Activated T-cell treated with anti-CD3 and anti-CD28 coated beads, Interleukin-2, amount 50 U/mL, for 4 hours (primary cell): ENCODE measurements around the gene IDE. TPM values are rescaled to one million over a fixed set of nuclear protein-coding genes. Genes with fewer than 3 reads are reported as not detected.
"Not testable (repeated sequence)": the region's sequence is repeated elsewhere in the genome, so short reads cannot be mapped to it uniquely, and the experiment has no call there.

Source experiments
- ATAC-seq, 2 donors: fragments of 200-7000 bp; cut with Tn5 transposase; one replicate each; pipeline ENCODE4 v1.10.0; 2021
- DNase-seq: peaks from one replicate; pipeline ENCODE4 v3.0.0-alpha.2; 2020
- H3K27me3 Mint-ChIP-seq: one replicate; pipeline ENCODE4 v1.8.0; 2021; ENCODE audit warnings: low read depth, mixed read lengths
- H3K36me3 Mint-ChIP-seq: one replicate; pipeline ENCODE4 v1.8.0; 2022; ENCODE audit warnings: mixed read lengths; ENCODE audit not compliant: insufficient read depth
- H3K4me1 Mint-ChIP-seq: one replicate; pipeline ENCODE4 v1.8.0; 2021; ENCODE audit warnings: low read depth, mixed read lengths
- H3K4me3 Mint-ChIP-seq: one replicate; pipeline ENCODE4 v1.8.0; 2021; ENCODE audit warnings: mild to moderate bottlenecking, moderate library complexity, mixed read lengths
- H3K9me3 Mint-ChIP-seq: one replicate; pipeline ENCODE4 v1.8.0; 2021; ENCODE audit warnings: mixed read lengths
- total RNA-seq, 3 donors: library from RNA; stranded (reverse); gene quantifications; one replicate each; pipeline ENCODE4 v1.2.1, GENCODE V29; 2021

Gene IDE
- total RNA-seq: 10 to 100 TPM; 45.7 to 48.8 (median 47.4) TPM

DNA sequence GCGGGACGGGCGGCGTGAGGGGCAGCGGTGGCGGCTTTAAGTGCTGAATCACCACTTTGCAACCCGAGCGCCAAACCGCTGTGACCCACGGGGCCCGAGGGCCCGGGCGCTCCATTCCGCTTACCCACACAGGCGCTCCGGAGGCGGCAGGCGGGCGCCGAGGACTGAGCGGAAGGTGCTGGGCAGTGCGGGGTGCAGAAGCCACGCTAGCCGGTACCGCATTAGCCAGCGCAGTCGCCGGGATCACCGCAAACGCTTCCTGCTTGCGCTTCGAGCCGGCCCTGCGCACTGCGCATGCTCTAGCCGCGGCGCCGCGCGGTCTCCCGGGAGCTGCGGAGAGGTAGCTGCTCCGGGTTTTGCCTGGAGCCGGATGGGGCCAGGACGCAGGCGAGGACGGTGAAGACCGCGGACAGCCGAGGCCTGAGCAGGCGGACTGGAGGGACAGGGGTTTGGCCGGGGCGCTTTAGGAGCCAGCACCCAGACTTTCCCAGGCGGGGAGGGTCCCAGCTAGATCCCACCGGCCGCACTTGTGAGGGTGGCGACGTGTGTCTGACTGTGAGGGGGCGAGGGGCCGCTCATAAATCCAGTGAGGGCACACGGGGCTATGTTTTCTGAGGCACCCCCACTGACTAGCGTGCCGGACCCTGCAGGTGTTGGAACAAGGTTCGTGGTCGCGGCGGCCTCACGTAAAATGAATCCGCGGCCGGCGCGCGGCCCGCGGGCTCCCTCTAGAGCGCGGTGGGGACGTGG, at the start of gene IDE:
Gene IDE, minus strand, starts transcription at position 296 of the 750 bp plus-strand sequence. Its CDS starts 74 bp downstream, at position 222.
- Mint-ChIP-seq H3K9me3 (no peaks in the 10 kb centered on the region), H3K4me3 (peak within 1 kb of the TSS; percentile 89), H3K4me1 (peaks cover 36% of the 10 kb centered on the region), H3K36me3 (peaks cover 3% of the 10 kb centered on the region), H3K27me3 (no peaks in the 10 kb centered on the region)
- ATAC-seq (peak; percentile 82 to 83), DNase-seq (peak; percentile 72)

DNA sequence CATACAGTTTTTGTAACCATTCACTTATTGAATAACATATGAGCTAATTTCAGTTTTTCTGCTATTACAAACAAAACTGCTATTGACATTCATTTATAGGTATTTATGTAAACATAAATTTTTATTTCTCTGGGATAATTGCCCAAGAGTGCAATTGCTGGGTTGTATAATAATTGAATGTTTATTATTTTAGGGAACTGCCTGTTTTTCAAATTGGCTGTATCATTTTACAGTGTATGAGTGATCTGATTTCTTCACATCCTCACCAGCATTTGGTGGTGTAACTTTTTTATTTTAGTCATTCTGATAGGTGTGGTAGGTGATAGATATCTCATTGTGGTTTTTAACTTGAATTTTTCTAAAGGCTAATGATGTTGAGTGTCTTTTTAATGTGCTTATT, 45.5 kb upstream of the IDE start:
- Mint-ChIP-seq H3K4me3 (no peak overlapping the region), H3K9me3 (peaks cover 5% of the 10 kb centered on the region), H3K4me1 (no peaks in the 10 kb centered on the region), H3K36me3 (peaks cover 4% of the 10 kb centered on the region), H3K27me3 (no peaks in the 10 kb centered on the region)
- ATAC-seq (no peak), DNase-seq (no peak)

DNA sequence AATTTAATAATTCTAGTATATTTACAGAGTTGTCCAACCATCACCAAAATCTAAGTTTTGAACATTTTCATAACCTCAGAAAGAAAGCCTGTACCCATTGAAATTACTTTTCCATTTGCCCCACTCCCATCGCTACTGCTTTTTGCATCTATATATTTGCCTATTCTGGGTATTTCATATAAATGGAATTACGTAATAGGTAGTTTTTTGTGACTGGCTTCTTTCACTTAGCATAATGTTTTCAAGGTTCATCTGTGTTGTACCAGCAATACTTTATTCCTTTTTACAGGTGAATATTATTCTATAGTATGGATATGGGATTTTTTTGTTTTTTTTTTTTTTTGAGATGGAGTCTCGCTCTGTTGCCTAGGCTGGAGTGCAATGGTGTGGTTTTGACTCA, 41.6 kb upstream of the IDE start:
- no peak for DNase-seq
- no peaks in the 10 kb centered on the region for H3K36me3 Mint-ChIP-seq
- H3K27me3 Mint-ChIP-seq: no peaks in the 10 kb centered on the region
- ATAC-seq: no peak
- no peaks in the 10 kb centered on the region for H3K9me3 Mint-ChIP-seq
- no peaks in the 10 kb centered on the region for H3K4me1 Mint-ChIP-seq
- no peak overlapping the region for H3K4me3 Mint-ChIP-seq

DNA sequence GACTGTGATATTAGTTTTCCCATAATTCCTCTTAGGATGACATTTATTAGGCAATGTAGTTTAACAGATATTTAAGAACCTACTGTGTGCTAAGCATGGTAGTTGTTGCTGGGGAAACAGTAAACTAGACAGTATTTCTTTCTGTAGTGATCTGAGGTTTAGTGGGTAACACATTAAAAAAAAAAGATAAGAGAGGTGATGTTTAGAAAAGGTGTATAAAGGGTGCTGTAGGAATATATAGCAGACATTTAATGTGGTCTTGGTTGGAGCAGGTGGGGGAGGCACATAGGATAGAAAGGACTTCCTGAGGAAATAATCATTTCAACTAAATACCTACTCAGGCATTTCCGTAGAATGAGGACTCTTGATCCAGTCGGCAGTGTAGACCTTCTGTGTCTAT, 30.9 kb upstream of the IDE start:
- no peak for DNase-seq
- H3K27me3 Mint-ChIP-seq: no peaks in the 10 kb centered on the region
- H3K4me3 Mint-ChIP-seq: no peak overlapping the region
- H3K36me3 Mint-ChIP-seq: peaks cover 4% of the 10 kb centered on the region
- ATAC-seq: no peak
- H3K9me3 Mint-ChIP-seq: no peaks in the 10 kb centered on the region
- peaks cover 28% of the 10 kb centered on the region for H3K4me1 Mint-ChIP-seq

DNA sequence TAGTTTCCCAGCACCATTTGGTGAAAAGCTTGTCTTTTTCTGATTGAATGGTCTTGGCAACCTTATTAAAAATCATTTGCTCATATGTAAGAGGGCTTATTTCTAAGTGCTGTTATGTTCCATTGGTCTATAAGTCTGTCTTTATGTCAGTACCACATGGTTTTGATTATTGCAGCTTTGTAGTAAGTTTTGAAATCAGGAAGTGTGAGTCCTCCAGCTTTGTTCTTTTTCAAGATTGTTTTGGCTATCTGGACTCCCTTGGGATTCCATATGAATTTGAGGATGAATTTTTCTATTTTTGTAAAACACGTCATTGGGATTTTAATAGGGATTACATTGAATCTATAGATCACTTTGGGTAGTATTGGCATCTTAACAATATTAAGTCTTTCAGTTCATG, 24.4 kb upstream of the IDE start:
- Mint-ChIP-seq H3K36me3 (no peaks in the 10 kb centered on the region), H3K9me3 (no peaks in the 10 kb centered on the region), H3K4me1 (peaks cover 30% of the 10 kb centered on the region), H3K4me3 (no peak overlapping the region), H3K27me3 (no peaks in the 10 kb centered on the region)
- DNase-seq (no peak), ATAC-seq (no peak)

DNA sequence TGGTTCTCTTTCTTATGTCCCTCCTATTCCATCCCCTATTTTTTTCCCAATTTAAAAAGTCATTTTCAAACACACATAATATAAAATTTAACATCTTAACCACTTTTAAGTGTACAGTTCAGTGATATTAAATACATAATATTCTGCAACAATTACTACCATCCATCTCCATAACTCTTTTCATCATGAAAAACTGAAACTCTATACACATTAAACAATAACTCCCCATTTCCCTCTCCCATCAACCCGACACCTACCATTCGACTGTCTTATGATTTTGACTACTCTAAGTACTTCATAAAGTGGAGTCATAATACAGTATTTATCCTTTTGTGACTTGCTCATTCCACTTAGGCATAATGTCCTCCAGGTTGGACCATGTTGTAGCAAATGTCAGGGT, 21.6 kb upstream of the IDE start:
- ATAC-seq (no peak), DNase-seq (no peak)
- Mint-ChIP-seq H3K4me1 (peaks cover 37% of the 10 kb centered on the region), H3K36me3 (peaks cover 2% of the 10 kb centered on the region), H3K27me3 (no peaks in the 10 kb centered on the region), H3K9me3 (no peaks in the 10 kb centered on the region), H3K4me3 (peak overlapping the region; percentile 17)

DNA sequence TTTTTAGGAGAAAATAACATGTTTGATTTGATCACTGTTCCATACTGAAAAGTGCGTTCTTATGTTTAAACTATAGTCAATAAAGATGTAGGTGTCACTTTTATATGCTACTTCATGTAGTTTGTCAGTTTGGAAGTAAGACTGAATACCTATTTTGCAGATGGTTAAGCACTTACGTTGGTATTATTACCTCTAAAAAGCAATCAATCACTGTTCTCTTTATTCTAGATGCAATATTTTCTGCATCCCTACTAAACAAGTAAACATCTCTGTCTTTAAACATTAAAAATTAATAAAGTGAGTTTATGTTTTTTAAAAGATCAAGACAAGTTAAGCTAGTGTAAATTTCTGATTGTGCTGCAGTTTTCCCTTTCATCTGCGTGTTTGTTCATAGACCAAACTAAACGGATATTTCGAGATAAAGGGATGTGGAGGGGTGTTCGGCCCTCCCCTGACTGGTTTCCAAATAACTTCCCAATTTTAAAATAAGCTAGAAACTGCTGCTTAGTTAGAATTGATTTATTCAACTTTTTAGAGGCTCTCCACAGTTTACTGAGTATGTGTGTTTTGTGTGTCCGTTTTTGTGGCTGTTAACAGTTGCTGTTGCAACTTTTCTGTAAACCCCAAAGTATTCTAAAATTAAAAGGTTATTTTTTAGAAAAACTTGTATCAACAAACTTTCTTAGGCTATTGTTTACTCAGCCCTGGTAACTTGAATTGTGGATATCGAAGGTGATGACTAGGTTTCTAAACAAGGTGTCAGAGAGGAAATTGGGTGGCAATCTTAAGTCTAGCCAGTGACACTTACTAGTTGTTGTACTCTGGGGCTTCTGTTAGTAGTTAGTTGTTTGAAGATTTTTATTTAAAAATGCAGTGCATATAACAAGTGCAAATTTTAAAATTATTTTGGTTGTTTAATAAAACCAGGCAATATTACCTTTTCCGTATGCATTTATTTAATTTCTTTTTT, 20.0 kb upstream of the IDE start:
- no peak for DNase-seq
- H3K27me3 Mint-ChIP-seq: no peaks in the 10 kb centered on the region
- no peaks in the 10 kb centered on the region for H3K9me3 Mint-ChIP-seq
- peak overlapping the region; percentile 96 for H3K4me3 Mint-ChIP-seq
- no peak for ATAC-seq
- H3K4me1 Mint-ChIP-seq: peaks cover 41% of the 10 kb centered on the region
- H3K36me3 Mint-ChIP-seq: peaks cover 2% of the 10 kb centered on the region

DNA sequence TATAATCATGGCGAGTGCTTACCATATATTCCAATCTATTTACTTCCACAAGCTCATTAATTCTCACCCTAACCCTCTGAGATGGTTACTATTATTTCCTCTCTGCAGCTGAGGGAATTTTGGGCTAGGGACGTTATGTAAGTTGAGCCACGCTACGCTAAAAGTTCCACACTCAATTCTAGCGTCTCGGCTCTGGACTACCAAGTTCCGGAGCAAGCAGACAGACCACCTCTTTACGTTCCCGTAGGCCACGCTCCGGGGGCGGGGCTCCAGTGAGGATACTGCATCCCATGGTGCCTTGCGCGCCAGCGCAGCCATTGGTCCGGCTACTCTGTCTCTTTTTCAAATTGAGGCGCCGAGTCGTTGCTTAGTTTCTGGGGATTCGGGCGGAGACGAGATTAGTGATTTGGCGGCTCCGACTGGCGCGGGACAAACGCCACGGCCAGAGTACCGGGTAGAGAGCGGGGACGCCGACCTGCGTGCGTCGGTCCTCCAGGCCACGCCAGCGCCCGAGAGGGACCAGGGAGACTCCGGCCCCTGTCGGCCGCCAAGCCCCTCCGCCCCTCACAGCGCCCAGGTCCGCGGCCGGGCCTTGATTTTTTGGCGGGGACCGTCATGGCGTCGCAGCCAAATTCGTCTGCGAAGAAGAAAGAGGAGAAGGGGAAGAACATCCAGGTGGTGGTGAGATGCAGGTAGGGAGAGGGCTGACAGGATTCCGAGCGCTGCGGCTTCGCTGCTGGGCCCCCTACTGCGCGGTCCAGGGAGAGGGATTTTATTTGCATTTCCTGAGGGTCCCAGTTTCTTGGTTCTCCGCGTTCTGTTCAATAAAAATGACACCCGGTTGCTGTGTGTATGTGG, 19.1 kb upstream of the IDE start, which contains the start of gene KIF11:
Gene KIF11, plus strand, starts transcription at position 370 of the 858 bp plus-strand sequence. Its CDS starts 246 bp downstream, at position 616.
- no peaks in the 10 kb centered on the region for H3K27me3 Mint-ChIP-seq
- peaks cover 41% of the 10 kb centered on the region for H3K4me1 Mint-ChIP-seq
- ATAC-seq: peak; percentile 85 to 86
- peaks cover 2% of the 10 kb centered on the region for H3K36me3 Mint-ChIP-seq
- peak; percentile 93 for DNase-seq
- peak within 1 kb of the TSS; percentile 96 for H3K4me3 Mint-ChIP-seq
- no peaks in the 10 kb centered on the region for H3K9me3 Mint-ChIP-seq

DNA sequence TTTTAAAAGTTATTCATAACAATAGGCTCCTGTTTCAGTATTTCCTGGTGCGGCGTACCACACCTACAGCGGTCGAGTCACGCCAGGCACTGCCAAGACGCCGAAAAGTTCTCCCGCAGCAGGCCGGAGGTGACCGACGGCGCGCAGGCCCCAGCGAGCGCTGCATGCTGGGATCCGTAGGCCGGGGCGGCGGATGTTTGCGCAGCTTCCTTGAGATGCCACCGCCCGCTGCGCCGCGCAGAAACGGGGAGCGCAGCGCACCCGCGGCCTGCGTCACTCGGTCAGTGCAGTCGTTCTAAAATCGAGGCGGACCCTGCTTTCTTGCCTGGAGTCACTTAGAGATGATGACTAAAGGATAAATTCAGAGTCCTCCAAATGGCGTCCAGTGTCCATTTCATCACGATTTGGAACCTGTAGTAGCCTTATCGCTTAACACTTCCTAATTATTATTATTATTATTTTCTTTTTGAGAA, 17.7 kb upstream of the IDE start:
- Mint-ChIP-seq H3K27me3 (no peaks in the 10 kb centered on the region), H3K9me3 (no peaks in the 10 kb centered on the region), H3K4me3 (peak overlapping the region; percentile 96), H3K36me3 (peaks cover 2% of the 10 kb centered on the region), H3K4me1 (peaks cover 41% of the 10 kb centered on the region)
- ATAC-seq (peak; percentile 92 to 94), DNase-seq (peak; percentile 80)

DNA sequence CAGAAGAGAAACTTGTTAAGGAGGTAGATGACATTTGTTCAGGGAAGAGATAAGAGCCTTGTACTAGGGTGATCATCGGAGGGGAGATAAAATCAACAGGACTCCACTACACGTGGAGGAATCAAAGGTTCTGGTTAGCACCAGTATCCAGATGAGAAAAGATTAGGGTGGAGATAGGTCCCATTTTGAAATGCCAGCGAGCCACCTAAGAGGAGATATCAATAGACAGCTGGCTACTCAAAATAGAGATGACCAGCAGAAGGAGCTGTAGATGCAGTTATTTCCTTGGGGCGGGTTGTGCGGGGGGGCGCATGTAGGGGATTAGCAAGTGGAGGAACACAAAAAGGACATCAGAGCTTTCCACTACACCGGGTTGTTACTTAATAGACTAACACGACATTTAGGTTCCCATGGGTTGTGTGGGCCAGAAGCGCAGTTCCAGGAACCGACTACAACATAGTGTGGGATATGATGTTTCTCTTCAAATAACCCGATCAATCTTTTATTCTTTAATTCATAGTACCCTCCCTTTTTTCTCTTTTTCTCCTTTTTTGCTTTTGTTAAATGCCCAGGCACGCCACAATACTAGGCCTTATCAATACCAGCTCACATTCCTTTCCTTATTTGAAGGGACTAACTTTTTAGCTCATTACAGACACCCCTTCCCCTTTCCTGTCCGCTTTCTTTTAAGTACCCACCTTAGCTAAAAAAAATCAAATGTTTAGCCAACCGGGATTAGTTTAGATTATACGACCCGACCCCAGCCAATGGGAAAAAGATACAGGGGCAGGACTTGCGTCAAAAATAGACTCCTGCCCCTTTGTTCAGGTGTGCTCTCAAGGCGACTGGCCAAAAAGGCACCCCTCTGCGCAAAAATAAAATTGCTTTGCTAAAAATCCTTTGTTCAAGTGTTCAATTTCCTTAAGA, 17.0 kb upstream of the IDE start:
- Mint-ChIP-seq H3K36me3 (peaks cover 2% of the 10 kb centered on the region), H3K4me1 (peaks cover 39% of the 10 kb centered on the region), H3K4me3 (peak overlapping the region; percentile 96), H3K9me3 (no peaks in the 10 kb centered on the region), H3K27me3 (peaks cover 2% of the 10 kb centered on the region)
- DNase-seq (no peak), ATAC-seq (peak; percentile 1 to 4)

DNA sequence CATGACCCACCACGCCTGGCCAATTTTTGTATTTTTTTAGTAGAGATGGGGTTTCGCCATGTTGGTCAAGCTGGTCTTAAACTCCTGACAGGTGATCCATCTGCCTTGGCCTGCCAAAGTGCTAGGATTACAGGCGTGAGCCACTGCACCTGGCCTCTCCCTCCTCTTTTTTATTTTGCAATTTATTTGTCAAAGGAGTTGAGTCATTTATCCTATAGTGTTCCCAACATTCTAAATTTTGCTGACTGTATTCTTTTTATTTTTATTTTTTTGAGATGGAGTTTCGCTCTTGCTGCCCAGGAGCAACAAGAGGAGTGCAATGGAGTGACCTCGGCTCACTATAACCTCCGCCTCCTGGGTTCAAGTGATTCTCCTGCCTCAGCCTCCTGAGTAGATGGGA, 8.5 kb upstream of the IDE start:
- not testable (repeated sequence) for H3K4me3 Mint-ChIP-seq, H3K4me1 Mint-ChIP-seq, H3K27me3 Mint-ChIP-seq, DNase-seq, ATAC-seq, H3K9me3 Mint-ChIP-seq, H3K36me3 Mint-ChIP-seq

DNA sequence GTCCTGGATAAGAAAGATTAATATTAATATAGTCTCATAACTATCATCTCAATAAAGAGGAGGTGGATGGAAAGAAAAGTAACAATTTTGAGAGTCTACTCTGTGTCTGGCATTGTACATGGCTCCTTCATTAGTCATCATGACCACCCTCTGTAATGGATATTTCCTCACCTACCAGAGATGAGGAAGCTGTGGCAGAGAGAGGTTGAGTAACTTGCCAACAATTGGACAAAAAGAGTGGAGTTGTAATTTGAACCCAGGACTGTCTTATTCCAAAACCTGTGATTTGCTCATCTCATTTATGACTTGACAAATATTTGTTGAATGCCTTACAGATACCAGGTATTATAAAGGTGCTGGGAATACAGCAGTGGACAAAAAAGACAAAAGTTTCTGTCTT, 2.1 kb upstream of the IDE start:
- Mint-ChIP-seq H3K4me1 (peaks cover 27% of the 10 kb centered on the region), H3K27me3 (no peaks in the 10 kb centered on the region), H3K4me3 (no peak overlapping the region), H3K9me3 (no peaks in the 10 kb centered on the region), H3K36me3 (no peaks in the 10 kb centered on the region)
- no peak for DNase-seq
- ATAC-seq: no peak
